HG02981 (cell line): ENCODE data around the gene GID8.
"Not testable (repeated sequence)": the region's sequence is repeated elsewhere in the genome, so short reads cannot be mapped to it uniquely, and the experiment has no call there.

ENCODE experiments used
- ATAC-seq: cut with Tn5 transposase; IDR thresholded peaks from one replicate; pipeline ENCODE4 v1.9.1; 2021; ENCODE audit warnings: mild to moderate bottlenecking, moderate library complexity; ENCODE audit not compliant: unreplicated experiment

GID8 gene

DNA sequence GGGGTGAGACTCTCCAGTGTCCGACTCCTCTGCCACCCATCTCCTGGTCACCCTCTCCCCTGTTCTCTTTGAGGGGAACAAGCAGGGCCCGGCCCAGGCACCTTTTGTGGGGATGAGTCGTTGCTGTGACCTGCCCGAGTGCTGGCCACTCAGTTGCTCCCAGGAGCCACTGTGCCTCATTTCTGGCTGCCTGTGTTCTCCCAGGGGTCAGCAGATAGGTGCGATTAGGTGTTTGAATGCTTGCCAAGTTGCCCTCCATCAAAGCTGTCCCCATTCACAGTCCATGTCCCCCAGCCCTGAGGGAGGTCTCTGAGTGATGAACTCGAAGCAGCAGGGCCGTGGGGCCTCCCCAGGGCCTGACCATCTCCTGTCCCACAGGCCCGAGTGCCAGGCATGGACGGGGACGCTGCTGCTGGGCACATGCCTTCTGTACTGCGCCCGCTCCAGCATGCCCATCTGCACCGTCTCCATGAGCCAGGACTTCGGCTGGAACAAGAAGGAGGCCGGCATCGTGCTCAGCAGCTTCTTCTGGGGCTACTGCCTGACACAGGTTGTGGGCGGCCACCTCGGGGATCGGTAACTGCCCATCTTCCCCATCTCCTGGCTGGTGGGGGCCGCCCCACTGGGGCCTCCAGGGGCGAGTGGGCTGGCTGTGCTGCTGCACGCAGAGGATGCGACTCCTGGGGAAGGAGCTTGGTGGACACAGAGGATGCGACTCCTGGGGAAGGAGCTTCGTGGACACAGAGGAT, 18.6 kb downstream of the GID8 start:
- ATAC-seq = no peak

DNA sequence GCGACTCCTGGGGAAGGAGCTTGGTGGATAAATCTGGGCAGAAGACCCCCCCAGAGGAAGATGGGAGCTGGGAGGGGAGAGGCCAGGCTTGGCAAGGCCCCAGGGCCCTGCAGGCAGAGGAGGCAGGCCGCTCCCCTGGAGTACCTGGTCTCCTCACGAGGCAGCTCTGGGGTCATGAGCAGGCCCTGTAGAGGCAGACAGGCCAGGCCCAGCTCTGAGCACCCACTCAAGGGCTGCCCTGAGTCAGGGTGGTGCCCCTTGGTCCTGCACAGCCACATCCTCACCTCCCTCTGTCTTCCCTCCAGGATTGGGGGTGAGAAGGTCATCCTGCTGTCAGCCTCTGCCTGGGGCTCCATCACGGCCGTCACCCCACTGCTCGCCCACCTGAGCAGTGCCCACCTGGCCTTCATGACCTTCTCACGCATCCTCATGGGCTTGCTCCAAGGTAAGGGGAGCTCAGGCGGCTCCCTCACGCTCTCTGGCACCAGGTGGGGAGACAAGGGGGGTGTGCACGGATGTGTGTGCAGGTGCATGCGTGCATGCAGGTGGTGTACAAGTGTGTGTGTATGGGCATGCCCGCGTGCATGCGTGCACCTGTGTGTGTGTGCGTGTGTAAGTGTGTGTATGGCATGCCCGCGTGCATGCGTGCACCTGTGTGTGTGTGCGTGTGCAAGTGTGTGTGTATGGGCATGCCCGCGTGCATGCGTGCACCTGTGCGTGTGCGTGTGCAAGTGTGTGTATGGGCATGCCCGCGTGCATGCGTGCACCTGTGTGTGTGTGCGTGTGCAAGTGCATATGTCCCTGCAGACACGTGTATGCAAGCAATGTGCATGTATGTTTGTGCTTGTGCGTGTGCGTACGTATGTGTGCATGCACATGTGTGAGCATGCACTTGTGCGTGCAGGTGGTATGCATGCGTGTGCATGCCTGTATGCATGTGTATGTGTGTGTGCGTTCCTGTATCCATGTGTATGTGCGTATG, 19.5 kb downstream of the GID8 start:
- ATAC-seq = no peak

DNA sequence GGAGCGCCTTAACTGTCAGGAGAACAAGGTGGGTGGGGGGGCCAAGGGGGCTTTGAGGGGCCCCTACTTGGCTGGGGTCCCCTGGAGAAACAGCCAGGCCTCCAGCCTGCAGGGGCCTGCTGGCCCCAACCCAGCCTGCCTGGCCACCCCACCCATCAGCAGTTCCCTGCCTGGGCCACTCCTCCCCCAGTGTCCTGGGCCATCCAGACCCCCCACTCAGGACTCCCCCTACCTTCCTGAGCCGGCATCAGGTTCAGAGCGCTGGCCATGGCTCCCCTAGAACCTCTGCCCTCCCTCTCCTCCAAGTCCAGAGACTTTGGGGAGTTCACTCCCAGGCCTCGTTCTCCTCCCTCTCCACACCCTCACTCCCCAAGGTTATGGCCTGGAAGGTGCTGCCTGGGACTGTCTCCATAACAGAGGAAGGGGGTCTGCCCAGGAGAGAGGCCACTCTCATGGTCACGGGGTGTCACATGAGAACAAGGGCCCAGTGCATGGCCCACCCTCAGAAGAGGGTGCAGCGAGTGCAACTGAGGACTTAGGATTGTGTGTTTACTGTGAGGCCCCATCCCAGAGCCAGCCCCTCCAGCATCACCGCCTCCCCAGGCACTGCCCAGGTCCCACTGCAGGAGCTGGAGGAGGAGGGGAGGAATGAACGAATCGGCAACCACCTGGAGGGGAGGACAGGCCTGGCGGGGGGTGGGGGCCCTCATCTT, 20.6 kb downstream of the GID8 start:
- no peak for ATAC-seq

DNA sequence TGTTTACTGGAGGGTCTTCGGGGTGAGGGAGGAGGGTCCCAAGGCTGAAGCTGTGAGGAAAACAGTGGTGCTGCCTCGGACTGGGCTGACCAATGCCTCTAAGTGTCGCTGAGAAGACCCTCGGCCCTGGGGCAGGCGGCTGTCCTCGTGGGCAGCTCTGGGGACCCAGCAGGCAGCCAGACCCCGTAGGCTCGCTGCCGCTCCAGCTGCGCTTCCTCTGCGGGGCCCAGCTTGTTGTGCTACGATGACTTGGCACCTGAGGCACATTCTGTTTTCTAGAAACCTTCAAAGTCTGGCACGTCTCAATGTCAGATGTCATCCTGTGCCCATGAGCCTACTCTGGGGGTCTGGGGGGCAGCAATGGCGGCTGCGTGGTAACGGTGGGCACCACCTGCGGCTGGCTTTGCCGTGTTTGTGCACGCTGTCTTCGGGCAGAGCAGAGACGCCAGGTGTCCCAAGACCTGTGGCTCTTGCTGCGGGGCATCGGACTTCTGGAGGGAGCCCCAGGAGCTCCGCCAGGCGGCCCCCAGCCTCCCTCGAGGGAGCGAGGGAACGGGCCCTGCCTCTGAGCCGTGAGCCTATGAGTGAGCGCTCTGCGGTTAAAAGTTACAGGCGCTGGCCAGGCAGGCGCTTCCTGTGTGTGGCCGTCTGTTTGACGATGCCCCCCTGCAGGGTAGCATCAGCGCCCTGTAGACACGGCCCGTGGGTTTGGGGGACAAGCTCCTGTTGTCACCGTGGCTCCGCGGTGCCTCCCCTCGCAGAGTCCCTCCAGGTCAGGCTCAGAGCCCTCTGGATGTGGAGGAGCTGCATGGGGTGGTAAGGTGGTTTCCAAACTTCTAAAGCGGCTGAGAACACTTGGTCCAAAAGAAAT, 21.4 kb downstream of the GID8 start:
- ATAC-seq = no peak

DNA sequence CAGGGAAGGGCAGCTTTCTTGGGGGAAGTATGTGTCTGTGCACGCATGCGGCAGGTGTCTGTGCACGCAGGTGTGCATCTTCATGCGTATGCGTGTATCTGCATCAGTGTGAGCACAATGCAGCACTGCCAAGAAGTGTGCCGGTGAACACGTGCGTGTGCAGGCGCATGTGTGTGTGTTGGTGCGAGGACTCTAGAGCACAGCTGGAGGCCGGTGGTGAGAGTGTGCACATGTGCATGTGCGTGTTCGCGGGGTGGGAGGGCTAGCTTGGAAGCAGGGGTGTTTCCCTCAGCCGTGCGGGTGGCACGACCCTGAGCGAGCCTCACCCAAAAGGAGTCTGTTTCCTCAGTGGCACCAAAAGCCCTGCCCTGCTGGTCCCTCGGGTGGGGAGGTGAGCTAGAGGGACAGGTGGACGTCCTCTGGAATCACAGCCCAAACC, 22.1 kb downstream of the GID8 start:
- no peak for ATAC-seq

DNA sequence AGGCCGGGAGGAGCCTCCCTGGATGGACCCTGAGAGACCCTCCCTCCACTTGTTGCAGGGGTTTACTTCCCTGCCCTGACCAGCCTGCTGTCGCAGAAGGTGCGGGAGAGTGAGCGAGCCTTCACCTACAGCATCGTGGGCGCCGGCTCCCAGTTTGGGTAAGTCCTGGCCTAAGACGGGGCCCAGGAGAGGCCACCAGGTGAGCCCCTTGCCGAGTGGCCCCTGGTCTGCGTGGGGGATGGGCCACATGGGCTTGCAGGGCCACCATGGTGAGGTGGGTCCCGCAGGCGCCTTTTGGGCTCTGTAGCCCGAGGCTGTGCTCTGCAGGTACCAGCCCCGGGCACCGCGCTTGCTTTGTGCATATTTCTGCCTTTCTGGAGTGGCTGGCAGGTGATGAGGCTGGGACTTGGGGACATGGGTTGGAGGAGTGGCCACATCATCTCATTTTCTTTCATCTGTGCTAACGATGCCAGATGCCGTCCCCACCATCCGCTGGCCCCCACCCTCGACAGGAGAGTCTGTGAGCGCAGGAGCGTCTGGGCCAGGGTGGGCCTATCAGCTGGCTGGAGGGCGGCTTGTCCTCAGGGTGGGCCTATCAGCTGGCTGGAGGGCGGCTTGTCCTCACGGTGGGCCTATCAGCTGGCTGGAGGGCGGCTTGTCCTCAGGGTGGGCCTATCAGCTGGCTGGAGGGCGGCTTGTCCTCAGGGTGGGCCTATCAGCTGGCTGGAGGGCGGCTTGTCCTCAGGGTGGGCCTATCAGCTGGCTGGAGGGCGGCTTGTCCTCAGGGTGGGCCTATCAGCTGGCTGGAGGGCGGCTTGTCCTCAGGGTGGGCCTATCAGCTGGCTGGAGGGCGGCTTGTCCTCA, 22.7 kb downstream of the GID8 start:
- not testable (repeated sequence) for ATAC-seq

DNA sequence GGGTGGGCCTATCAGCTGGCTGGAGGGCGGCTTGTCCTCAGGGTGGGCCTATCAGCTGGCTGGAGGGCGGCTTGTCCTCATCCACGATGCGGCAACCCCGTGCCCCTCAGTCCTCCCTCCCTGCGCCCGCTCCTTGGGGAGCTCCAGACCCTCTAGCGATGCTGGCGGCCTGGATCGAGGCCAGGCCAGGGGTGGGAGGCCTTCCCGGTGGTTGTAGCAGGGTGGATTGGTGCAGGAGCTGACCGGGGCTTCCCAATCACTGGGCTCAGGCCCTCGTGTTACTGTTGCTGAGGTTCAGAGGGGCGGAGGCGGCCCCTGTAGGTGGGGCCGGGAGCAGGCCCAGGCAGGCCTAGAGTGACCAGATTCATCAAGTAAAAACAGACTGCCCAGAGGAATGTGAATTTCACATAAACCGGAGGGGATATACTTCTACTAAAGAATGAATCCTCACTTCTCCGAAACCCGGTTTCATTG, 23.4 kb downstream of the GID8 start:
- no peak for ATAC-seq

DNA sequence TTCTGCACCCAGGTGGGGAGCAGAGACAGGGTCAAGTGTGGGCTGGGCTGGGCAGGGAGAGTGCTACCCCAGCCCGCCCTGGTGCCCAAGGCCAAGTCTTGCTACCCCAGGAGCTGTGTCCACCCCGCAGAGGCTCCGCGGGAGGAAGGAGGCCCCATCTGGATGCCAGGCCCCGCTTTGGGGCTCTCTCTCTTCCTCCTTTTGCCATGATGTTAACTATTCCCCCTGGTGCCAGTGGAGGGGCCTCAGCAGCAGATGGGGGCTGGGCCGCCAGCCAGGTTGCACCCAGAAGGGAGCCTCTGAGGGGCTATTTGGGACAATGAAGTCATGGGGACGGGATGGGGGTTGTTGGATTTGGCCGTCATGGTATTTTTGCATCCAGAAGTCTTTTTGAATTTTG, 23.9 kb downstream of the GID8 start:
- ATAC-seq = no peak

DNA sequence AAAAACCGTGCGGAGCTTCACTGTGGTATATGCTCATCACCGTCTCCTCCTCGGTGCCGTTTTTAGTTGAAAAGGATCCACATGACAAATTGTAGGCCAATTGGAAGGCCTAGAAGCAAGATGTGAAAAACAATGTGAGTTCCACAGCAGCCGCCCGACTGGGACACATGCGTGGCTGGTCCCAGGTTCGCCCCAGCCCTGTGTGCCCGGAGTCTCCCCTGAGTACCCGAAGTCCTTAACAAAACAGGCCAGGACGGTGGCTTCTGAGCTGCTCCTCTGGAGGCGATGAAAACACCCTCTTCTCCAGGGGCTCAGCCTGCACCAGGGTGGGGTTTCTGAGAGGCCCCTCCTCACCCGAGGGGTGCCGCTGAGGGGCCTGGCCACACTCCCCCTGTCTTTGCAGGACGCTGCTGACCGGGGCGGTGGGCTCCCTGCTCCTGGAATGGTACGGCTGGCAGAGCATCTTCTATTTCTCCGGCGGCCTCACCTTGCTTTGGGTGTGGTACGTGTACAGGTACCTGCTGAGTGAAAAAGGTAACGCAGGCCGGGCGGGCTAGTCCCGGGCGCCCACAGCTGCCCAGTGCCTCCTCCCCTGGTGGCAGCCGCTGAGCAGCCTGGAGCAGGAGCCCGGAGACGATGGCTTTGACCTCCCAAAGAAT, 24.4 kb downstream of the GID8 start:
- no peak for ATAC-seq

DNA sequence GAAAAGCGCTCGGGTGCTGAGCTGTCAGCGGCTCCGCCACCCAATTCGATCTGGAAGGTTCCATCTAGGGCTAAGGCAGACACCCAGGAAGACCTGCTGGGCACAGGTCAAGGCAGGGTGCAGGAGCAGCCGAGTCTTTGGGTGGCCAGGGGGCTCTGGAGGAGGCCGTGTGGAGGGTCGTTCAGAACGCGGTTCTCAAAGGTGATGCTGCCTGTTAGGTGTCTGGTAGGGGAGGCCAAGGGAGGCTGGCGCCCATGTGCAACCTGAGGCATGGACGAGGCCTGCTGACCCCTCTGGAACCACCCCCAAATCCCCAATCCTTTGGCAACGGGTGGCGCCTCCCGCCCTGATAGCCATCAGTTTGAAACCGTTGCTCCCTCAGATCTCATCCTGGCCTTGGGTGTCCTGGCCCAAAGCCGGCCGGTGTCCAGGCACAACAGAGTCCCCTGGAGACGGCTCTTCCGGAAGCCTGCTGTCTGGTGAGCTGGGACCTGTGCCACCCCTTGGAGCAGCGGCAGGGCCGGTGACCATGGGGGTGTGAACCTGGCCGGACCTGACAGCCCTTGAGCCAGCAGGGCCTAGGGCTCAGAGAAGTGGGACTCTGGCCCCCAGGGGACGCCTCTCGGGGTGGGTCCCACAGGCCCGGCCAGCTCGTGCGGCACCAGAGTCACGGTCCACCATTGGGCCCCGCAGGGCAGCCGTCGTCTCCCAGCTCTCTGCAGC, 25.1 kb downstream of the GID8 start:
- ATAC-seq = no peak

DNA sequence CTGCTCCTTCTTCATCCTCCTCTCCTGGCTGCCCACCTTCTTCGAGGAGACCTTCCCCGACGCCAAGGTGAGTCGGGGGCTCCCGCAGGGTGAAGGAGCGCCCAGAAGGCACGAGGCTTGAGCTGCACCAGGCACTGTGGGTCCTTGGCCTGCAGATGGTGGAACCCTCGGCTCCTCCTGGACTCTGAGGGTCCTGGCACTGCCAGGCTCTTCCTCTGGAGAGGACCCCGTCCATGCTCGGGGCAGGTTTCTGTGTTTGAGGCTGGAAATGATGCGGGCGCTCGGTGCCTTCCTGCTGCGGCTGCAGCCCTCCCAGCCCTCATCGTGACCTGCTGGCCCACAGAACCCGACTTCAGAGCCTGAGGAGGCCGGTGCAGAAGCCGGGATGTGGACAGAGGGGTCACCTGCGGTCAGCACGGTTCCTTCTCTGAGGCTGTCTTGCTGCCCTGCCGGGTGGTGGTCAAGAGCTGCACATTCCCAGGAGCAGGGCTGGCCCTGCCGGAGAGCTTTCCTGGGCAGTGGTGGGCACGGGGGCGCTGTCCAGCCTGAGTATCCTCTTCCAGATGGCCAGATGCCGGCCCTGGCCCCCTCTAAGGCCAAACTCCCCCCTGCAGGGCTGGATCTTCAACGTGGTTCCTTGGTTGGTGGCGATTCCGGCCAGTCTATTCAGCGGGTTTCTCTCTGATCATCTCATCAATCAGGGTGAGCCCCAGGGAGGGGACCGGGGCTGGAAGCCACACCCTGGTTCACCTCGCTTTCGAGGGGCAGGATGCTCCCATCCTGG, 25.9 kb downstream of the GID8 start:
- no peak for ATAC-seq

DNA sequence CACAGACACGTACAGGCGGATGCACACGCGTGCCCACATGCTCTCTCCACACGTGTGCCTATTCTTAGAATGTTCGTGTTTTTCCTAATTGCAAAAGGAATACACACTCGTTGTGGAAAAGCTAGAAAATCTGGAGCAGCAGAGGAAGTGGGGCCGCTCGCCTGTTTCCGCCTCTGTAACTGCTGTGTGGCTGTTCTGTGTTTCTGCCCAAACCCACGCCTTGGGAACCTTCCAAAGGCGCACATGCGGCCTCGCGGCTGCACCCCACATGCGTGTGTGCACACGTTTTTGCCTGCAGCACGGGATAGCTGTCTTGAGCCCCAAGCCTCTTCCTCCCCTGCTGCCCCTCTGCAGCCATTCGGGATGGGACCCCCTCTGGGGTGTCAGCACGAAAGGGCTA, 26.8 kb downstream of the GID8 start:
- ATAC-seq = no peak

DNA sequence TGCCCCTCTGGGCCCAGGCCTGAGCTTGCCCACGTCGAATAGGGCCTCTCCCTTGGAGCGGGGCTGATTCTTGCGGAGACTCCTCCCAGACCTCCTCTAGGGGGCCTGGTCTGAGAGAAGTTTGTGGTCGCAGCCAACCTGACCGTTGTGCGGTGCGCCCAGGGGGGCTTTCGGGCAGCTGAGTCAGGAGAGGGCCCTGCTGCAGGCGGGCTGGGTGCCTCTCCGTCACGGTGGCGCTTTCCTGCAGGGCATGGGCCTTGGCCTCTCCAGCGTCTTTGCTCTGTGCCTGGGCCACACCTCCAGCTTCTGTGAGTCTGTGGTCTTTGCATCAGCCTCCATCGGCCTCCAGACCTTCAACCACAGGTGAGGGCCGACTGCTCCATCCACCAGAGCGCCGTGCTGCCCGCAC, 27.4 kb downstream of the GID8 start:
- ATAC-seq = no peak

DNA sequence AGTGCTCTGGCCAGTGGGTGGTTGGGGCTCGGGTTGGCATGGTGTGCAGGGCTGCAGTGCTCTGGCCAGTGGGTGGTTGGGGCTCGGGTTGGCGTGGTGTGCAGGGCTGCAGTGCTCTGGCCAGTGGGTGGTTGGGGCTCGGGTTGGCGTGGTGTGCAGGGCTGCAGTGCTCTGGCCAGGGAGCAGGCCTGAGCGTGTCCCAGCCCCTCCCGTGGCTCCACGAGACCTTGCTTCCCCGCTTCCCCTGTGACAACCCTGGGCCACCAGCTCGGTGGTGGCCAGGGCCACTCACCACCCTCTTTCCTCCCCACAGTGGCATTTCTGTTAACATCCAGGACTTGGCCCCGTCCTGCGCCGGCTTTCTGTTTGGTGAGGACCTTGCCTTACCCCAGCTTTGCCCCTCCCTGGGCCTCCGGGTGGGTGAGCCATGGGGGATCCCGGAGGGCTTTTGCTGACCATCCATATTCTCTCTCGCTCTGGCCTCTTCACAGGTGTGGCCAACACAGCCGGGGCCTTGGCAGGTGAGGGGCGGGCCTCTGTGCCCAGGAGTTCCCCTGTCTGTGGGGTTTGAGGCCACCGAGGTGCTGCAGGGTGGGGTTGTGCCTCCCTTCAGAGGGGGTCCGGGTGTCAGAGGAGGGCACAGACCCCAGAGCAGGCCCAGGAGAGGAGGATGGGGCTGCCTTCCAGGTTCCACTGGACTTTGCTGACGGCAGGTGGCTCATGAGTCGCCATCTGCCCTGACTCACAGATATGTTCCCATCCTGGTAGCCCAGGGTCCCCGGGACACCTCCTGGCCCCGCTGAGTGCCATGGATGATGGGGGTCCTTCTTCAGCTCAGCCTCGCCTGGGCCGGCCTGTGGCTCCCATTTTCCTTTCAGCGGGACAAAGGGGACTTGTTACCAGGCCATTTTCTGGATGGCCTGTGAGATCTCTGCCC, 28.5 kb downstream of the GID8 start:
- ATAC-seq = no peak

DNA sequence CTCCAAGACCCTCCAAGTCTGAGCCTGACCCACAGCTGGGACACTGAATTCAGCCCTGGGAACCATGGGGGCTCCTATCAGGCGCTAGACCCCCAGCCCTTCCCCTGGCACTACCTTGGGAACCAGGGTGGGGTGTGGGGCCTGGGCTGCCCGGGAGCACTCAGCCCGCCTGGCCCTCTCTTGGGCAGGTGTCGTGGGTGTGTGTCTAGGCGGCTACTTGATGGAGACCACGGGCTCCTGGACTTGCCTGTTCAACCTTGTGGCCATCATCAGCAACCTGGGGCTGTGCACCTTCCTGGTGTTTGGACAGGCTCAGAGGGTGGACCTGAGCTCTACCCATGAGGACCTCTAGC, 29.2 kb downstream of the GID8 start:
- no peak for ATAC-seq

DNA sequence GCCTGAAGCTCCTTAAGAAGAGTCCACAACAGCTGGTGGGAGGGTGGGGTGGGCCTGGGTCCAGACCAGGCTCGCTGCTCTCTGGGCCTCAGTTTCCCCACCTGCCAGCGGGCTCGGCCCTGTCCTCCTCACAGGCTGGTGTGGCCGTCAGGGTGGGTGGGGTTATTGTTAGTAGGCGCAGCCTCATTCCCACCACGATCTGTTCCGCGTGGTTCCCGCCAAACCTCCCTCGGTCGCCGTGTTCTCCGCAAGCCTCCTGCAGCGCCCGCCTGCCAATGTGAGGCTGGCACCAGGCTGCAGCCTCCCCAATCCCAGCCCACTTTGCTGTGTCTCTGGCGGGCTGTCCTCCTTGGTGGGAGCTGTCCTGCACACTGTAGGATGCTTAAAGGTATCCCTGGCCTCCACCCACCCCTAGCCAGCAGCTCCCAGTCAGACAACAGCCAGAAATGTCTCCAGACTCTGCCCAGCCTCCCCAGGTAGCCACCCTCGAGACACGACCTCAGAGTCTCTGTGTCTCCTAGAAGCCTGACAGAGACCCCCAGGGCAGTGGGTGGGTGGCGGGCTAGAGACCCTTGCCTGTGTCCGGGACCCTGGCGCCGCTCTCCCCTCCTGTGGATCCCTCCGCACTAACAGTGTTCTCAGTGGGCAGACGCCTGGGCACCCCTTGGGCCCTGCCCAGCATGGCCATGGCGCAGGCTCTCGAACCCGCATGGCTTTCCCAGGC, 29.8 kb downstream of the GID8 start:
- ATAC-seq = no peak
